Measurements from ENCODE around the gene C6orf58.

Gene C6orf58

GRCh38 chr6:127567476-127567875 lies 9.5 kb upstream of the C6orf58 start:
- H3K4me3 ChIP-seq (ENCODE audit: low read length) = no peak overlapping the region
- TF ChIP-seq CTCF (IDR thresholded peaks at IDR 0.05; ENCODE audit: insufficient read depth, low read depth, low read length, missing control alignments) = no peak
- DNase-seq (ENCODE audit: low read depth) = no peak

- TF ChIP-seq CTCF (IDR thresholded peaks at IDR 0.05; ENCODE audit: insufficient read depth, low read depth, low read length, missing control alignments) = no peak
- DNase-seq (ENCODE audit: low read depth) = peak; percentile 43
- H3K4me3 ChIP-seq (ENCODE audit: low read length) = no peak overlapping the region
Measured at GRCh38 chr6:127570739-127571389, 6.1 kb upstream of the C6orf58 start.

GRCh38 chr6:127578900-127579299 lies 1.9 kb downstream of the C6orf58 start:
- DNase-seq (ENCODE audit: low read depth) = no peak
- H3K4me3 ChIP-seq (ENCODE audit: low read length) = no peak overlapping the region
- no peak for TF ChIP-seq CTCF (IDR thresholded peaks at IDR 0.05; ENCODE audit: insufficient read depth, low read depth, low read length, missing control alignments)

GRCh38 chr6:127581576-127581975 lies 4.6 kb downstream of the C6orf58 start:
- no peak for DNase-seq (ENCODE audit: low read depth)
- no peak for TF ChIP-seq CTCF (IDR thresholded peaks at IDR 0.05; ENCODE audit: insufficient read depth, low read depth, low read length, missing control alignments)
- H3K4me3 ChIP-seq (ENCODE audit: low read length) = no peak overlapping the region

GRCh38 chr6:127582777-127583462 lies 5.9 kb downstream of the C6orf58 start:
- DNase-seq (ENCODE audit: low read depth) = peak; percentile 87
- H3K4me3 ChIP-seq (ENCODE audit: low read length) = no peak overlapping the region
- TF ChIP-seq CTCF (IDR thresholded peaks at IDR 0.05; ENCODE audit: insufficient read depth, low read depth, low read length, missing control alignments) = no peak

- TF ChIP-seq CTCF (IDR thresholded peaks at IDR 0.05; ENCODE audit: insufficient read depth, low read depth, low read length, missing control alignments) = no peak
- no peak for DNase-seq (ENCODE audit: low read depth)
- no peak overlapping the region for H3K4me3 ChIP-seq (ENCODE audit: low read length)
Measured at GRCh38 chr6:127585123-127585522, 8.1 kb downstream of the C6orf58 start.

- H3K4me3 ChIP-seq (ENCODE audit: low read length) = no peak overlapping the region
- TF ChIP-seq CTCF (IDR thresholded peaks at IDR 0.05; ENCODE audit: insufficient read depth, low read depth, low read length, missing control alignments) = no peak
- DNase-seq (ENCODE audit: low read depth) = peak; percentile 73
Measured at GRCh38 chr6:127586372-127586771, 9.4 kb downstream of the C6orf58 start.
